Stimulated activated CD8-positive, alpha-beta memory T cell treated with anti-CD3 and anti-CD28 coated beads, Interleukin-7, amount 100 ng/mL, for 1 hour (primary cell): ENCODE measurements around the gene CHRDL2.

Source experiments
- DNase-seq, 2 donors: peaks; one replicate each; pipeline ENCODE4 v3.0.0-alpha.2; 2020; ENCODE audit warnings: low read depth in 2 of 2

CHRDL2 gene

DNA sequence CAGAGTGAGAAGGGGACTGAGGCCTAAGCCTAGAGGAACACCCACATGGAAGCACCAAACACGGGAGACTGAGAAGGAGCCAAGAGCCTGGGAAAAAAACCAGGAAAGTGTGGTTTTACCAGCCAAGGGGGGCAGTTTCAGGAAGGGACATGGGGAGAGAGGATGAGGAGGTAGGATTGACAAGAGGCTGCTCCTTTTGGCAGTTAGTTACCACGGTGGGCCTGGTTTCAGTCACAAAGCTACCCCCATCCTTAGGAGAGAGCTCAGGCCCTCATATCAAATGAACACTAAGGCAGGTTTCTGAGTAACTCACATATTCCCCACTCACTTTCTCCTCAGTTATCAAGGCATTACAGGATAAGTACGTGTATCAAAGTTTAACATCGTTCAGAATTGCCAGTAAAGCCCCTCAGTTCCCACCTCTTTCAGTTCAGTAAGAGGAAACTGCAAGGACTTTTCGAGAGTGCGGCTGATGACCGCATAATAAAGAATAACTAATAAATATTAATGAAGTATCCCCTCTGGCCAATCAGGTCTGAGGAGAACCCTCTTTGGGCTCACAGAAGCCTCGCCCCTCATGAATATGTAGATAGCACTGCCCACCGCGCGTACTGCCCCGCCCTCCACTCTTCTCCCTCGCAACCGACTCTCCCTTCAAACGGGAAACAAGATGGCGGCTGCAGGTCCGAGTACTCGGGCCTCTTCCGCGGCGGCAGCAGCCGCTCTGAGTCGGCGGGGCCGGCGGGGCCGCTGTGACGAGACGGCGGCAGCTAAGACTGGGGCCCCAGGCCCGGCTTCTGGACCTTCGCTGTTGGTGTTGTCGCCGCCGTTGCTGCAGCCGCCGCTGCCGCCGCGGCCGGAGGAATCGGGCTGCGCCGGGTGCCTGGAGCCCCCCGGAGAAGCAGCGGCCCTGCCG is 17.2 kb upstream of the CHRDL2 start, which contains the start of gene RNF169:
Gene RNF169, plus strand, starts transcription at position 639 of the 916 bp plus-strand sequence. Its CDS starts 32 bp downstream, at position 671.
- peak; percentile 78 to 81 for DNase-seq

DNA sequence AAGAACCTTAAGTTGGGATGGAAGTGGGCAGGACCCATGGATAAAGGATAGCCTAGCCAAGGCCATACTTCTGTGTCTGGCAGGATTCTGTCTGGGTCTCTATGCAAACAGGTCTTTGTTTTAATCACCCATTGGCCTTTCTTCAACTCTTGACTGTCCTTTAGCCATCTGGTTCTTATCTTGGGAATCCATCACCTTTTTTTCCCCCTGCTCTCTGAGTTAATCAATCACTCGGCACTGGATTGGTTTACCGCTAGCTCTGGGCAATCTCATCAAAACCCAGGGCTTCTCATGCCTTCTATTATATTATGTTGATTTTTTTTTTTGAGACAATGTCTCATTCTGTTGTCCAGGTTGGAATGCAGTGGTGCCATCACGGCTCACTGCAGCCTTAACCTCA is 15.6 kb upstream of the CHRDL2 start:
- DNase-seq, result no peak

DNA sequence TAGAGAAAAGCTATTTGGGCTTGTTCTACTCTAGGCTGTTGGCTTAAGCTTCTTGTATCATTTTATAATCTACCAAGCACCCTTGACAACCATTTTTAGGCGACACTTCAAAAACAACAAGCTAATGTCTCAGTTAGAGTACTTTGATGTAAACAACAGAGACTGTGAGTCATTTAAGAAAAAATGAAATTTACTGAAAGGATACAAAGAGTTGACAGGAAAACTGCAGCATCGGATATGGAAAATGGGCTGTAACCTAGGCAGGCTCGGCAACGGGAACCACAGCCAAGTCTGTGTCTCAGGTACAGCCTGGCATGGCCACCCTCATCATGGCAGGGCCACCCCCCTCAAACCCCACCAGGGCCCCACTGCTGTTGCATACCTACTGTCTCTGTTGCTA is 13.1 kb upstream of the CHRDL2 start:
- DNase-seq, result no peak

DNA sequence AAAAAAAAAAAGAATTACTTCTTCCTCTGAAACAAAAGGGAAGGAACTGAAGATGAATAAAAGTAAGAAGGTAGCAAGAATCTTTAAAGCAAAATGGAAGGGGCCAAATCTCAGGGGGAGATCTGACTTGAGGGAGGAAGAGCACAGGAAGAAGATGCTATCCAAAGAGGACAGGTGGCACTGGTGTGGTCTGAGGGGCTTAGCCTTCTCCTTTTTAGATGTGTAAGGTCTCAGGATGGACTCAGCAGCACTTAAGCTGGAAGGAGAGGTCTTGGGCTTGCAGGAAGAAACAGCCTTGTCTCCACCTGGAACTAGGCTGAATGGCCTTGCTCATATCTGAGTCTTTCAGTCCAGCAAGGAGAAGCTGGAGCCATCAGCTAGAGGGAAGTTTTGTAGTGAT is 12.4 kb upstream of the CHRDL2 start:
- DNase-seq, result no peak

DNA sequence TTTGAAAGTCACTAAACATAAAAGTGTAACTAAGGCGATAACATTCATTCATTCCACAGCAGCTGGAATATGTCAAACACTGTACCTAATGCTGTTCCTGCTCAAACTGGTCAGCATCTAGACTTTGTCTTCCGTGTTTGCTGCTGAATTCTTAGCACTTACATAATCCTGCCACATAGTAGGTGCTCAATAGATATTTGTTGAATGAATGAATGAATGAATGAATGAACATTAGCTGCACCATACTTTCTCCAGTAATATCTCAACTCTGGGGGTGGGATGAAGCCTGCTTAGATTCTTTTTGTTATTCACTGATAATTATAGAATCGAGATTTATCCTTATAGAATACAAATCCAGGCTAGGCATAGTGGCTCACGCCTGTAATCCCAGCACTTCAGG is 10.8 kb upstream of the CHRDL2 start:
- no peak for DNase-seq

DNA sequence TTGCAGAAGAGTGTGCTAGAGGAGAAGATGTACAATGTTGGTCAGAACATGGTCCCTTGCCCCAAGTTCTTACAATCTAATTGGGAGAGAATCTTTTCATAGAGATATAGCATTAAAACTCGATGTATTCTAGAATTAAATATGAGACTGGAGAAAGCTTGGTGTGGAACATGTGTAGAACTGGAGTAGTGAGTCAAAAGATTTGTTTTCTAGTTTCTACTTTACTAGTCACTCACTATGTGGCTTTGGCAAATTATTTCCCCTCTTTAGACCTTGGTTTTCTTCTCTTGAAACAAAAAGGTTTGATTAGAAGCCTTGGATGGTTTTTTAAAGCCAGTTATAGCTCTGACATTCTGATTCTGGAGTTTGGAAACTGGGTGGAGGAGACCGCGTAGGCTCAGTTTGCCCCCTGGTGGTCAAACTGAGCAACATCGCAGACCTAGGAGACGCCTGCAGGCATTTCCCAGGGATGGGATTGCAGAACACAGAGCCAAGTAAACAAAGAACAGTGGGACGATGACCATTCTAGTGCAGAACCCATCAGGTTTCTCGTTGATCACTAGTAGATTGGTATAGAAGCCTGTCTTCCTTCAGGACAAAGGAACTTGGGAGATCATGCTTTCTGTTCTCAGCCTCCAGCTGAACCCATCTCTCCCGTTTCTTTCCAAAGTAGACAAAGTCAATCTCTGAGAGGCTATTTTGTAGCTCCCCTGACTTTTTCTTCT is 8.5 kb upstream of the CHRDL2 start:
- DNase-seq, result no peak

DNA sequence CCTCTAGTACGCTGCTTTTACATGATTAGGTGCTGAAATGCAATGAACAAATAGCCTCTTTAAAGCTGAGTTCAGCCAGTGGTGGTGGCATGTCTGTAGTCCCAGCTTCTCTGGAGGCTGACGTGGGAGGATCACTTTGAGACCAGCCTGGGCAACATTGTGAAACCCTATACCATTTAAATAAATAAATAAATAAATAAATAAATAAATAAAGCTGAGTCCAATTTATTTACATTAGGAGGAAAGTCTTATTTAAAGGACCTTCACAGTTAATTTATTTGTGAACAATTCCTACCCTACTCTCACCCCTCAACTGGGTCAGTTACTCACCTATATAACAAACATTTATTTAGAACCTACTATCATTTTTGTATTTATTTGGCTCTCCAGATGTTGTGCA is 4.8 kb upstream of the CHRDL2 start:
- DNase-seq, result no peak

DNA sequence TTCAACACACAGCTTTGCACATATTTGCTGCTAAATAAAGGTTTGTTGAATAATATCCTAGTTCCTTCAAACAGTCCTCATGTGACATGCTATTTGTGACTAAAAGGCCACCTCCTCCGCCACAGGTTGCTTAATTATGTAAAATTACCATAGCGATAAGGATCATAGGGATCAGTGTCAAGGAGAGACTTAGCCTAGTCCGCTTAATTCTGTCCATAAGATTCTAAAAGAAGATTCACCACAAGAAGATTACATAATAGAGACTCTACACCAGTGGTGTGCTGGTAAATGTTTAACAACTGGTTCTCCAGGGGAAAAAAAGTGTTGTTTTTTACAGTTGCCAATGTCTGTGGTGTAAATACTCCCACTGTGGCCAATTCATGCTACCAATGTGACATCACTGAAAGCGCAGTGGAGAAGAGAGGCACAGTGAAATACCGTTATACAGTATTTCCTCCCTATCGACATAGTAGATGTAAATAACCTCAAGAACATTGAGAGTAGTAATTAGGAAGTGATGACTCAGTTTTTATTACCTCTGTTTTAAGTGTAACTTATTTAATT is 4.2 kb upstream of the CHRDL2 start:
- no peak for DNase-seq

DNA sequence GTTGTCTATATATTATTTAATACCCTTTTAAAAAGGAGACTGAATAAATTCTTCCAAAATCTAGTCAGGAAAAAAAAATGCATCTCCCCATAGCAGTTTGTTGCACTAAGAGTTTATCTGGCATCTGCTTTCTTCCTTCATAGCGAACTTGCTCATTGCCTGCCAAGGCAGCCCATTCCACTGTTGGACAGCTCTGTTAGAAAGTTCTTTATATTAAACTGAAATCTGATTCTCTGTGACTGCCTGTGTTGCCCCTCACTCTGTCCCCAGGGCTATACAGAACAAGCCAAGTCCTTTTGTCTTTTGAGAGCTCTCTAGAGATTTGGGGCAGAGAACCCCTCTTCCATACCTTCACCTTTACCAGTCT is 3.3 kb upstream of the CHRDL2 start:
- no peak for DNase-seq

DNA sequence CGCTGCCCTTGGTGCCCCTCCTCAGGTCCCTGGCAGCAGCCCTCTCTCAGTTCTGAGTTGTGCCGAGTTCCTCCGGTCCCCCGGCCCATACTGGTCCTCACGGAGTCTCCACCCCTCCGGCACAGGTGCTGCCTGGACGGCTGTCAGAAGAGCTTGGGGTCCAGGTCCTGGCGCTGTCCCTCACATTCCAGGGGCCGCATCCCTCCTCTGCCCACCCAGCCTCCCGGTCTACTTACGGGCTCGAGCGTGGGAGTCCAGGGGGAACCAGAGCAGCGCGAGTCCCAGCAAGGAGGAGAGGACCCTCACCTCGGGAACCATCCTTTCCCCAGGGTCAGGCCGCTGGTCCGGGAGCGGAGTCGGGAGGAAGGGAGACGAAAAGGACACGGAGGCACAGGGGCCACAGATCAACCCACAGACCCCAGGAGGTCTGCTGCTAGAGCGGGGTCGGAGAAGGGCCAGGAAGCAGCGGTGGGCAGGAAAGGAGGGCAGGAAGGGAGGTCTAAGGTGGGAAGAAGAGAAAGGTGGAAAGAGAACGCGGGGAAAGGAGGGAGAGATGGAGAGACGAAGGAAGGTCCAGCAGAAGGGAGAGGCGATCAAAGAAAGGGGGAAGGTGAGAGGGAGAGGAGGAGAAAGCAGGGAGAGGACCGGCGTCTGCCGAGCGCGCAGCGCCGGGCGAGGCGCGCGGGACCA is 510 bp downstream of the CHRDL2 start:
- no peak for DNase-seq

DNA sequence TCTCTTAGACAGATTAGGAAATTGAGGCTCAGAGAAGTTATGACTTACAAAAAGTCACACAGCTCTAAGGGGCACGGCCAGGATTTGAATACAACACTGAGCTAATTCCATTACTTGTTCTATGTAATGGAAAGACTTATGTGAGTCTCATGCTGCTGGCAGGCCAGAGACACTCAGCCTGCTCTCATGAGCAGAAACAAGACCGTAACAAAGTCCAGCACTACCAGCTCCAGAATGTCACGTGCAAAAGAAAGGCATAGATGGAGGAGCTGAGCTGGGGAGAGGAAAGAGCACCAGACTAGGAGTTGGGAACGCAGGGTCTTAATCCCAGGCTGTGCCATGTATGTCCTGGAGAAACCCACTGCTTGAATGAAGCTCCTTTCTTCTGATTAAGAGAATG is 1.8 kb downstream of the CHRDL2 start:
- DNase-seq, result no peak

DNA sequence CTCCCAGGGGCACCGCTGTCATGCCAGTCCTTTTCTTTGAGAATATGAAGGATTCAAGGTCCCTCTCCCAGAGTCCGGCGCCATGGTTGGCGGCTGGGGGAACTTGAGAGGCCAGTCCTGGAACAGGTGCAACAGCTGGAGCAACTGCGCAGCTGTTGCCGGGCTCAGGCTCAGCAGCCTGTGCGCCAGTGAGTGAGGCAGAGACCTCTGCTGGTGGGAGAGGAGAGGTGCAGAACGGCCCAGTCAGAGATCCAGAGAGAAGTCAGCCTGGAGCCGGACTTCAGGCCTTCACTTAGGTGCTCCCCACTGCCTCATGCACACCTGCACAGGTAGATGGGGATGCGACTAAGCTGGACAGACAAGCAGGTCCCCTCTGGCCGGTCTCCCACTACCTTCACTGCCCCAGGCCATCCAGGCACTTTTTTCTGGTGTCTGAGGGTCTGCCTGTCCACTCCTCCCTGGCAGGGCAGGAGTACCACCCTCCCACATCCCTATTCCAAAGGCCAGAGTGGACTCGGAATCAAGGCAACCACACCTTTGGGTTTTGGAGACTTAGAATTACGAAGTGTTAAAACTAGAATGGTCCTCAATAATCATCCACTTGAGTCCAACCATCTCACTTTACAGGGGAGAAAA is 4.6 kb downstream of the CHRDL2 start:
- DNase-seq, result peak in 1 of 2 donors; percentile 17

DNA sequence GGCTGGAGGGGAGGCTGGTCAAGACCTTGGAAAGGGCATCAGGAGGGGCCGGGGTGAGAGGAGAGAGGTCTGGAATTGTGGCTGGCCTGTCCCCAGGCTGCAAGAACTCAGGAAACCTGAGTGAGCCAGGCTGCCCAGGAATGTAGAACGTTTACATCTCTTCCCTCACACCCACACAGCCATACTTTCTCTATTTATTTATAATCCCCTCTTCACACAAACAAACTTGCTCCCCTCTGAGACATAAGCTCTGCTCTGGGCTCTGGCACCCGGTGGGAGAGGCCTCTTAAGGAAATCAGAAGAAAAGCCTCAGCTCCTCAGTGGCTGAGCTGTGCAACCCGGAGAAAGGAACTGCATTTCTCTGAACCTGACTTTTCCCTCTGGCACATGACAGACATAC is 5.5 kb downstream of the CHRDL2 start:
- no peak for DNase-seq

DNA sequence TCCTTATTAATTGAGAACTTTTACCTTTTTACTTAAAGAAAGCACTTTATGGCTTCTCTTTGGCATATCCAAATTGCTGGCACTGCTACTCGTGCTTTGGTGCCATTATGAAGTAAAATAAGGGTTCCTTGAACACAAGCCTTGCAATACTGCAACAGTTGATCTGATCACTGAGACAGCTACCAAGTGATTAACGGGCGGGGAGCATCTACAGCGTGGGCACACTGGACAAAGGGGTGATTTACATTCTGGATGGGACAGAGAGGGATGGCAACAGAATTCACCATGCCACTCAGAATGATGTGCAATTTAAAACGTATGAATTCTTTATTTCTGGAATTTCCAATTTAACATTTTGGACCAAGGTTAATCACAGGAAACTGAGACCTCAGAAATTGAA is 7.7 kb downstream of the CHRDL2 start:
- no peak for DNase-seq

DNA sequence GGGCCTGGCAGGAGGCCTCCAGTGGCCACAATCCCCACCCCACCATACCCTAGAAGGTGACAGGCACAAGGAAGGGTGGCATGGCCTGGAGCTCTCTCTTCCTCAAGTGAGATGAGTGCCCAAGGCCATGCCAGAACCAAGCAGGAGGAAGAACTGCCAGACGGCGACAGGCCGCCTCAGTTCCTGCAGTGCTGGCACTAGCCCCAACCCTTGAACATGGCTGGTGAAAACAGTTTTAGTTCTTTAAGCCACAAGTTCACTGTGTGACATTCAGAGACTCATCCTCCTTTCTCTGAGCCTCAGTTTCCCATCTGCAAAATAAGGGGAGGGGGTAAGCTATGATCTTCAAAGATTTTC is 9.8 kb downstream of the CHRDL2 start:
- DNase-seq, result no peak

DNA sequence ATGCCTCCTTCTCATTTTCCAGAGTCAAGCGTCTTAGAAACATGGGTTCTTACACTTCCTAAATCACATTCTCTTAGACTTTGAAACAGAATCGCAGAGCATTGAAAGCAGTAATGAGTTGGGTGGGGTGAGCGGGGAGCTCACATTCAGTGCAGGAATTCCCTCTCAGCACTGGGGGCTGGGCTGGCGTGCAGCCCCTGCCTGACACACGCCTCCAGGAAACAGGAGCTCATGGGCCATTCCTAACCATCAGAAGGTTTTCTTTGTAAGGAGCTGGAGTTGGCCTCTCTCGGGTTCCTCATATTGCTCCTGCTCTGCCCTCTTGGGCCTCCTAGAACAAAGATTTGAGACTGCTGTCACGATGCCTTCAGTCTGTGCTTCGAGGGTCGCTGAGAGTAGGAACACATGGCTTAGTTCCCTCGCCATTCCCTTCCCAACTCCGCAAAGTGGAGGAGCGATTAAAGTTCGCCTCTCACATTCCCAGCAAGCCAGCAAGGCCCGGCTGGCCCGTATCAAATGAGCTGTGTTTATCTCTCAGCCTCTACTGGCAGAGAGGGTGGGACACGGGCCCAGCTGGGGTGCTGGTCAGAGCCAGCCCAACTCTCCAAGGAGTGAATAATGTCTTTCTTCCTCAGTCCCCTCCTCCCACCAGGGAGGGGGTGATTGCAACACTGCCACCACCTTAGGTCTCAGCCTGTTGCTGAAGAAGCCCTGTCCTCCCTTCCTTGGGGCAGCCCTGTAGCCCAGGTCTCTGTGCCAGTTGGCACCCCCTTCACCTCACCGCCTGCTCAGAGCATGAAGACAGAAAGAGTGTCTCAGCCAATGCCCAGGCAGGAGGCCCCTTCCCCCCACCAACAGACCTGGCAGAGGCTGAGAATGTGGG is 10.4 kb downstream of the CHRDL2 start:
- DNase-seq, result no peak

DNA sequence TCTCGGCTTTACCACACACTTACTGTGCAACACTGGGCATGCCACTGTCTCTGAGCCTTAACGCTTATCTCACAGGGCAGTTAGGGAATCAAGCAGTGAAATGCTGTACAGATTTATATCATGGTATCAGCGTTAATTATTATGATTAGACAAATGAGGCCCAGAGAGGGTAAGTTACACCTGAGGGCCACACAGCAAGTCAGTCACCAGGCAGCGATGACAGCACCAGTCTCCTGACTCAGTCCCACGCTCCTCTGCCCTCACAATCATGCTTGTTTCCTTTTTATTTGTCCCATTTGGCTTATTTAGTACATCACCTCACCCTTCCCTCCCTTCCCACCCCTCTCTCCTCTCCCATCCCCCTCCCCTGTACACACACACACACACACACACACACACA is 12.2 kb downstream of the CHRDL2 start:
- no peak for DNase-seq

DNA sequence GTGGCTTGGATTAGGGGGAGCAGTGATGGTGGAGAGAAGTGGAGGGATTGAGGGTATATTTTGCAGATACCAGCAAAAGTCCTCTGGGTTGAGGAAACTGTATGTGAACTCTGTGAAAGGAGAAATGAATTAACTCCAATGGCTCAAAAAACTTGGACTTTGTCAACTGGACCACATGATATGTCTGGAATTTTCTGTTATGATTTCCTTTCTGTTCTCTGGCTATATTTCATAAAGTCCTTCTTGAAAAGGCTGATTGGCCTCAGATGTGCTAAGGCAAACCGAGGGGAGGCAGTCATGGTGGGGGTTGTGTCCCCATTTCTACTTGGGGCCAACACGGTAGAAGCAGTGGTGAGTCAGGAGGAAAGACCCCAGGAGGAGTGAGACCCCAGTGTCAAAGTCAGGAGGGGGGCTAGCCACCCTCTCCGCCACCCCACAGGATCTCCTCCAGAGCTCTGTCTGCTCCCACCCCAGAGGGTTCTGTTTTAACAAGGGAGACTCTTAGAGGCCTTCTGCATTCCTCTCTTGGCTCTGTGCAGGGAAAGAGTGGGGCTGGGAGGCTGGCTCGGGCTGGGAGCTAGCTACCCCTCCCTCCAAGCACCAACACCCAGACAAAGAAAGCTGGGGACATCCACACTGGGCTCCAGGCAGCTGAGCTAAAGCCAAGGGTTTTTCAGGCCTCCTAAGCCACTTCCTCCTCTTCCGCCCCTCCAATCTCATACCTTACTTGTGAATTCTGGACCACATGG is 13.8 kb downstream of the CHRDL2 start:
- no peak for DNase-seq

DNA sequence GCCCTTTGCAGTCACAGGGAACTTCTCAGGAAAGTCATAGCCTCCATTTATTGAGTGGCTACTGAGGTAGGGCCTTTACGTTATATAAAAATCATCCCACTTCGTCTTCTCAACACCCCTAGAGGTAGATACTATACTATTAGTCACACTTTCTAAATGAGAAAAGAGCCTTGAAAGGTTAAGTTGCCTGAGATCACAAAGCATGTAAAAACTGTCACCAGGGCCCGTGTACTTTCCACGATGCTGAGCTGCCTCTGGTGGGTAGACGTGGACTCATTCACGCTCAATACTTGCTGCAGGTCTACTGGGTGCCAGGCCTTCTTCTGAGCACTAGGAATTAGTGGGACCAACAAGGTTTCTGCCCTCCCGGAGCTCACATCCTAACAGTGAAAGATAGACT is 16.3 kb downstream of the CHRDL2 start:
- DNase-seq, result no peak

DNA sequence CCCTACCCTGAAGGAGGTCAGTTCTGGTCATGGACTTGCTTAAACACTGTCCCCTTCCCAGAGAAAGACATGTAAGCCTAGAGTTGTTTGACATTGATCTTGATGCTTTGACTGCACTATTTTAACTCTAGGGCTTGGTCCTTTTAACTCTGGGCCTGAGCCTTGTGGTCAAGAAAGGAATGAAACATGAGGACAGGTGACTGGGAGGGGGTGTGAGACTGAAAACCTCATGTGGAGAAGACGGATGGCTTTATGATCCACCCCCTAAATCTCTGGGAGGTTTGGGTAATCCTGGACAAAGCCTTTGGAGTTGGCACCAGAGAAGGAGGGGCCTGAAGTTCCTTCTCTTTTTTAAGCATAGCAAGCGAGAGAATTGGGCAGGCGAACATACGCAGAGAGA is 17.5 kb downstream of the CHRDL2 start:
- DNase-seq, result no peak
